ENCODE data around the gene TMEM184C. TPM values are rescaled to one million over a fixed set of nuclear protein-coding genes. Genes with fewer than 3 reads are reported as not detected.

TMEM184C gene
- total RNA-seq, 2 experiments from 2014 or later: 15.8 to 17.6 TPM

DNA sequence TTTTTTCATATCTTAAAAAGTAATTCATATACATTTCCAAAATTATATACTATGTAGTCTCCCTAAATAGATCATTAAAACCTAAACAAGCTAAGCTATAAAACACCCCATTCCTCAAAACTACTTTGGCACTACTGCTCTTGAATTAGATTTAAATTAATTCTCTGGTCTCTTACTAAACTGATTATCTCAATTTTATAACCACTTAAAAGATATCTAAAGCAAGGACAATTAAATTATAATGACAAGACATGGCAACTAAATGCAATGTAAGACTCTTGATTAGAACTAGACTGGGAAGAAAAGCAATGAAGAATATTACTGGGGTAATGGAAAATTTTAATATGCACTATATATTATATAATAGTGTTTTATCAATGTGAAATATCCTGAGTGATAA, 27.9 kb downstream of the TMEM184C start:
- POLR2A ChIA-PET: no interaction called here
- CTCF ChIA-PET (ENCODE audit: unreplicated experiment): interaction anchor here (1.5 kb wide), 1 partner anchor 9 kb away, joined by 3 read pairs; no protein-coding TSS in a partner anchor

DNA sequence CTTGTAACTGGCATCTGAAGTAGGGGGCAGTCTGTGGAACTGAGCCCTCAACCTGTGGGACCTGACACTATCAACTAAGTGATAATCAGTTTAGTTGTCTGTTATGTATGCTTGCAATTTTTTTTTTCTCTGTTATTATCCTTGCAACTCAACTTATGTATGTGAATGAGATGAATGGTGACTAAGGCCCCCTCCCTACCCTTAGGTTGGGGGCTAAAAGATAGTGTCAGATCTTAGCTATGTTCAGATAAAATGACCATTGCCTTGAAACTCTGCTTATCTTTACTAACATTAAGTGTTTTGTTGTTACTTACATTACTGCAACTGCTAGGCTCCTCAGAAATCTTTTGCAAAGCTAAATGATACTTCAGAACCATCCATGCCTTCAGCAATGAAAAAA, 31.5 kb downstream of the TMEM184C start:
- ChIA-PET CTCF (ENCODE audit: unreplicated experiment) (no interaction called here), POLR2A (interaction anchor here (0.7 kb wide), 1 partner anchor 97 kb away, joined by 3 read pairs; no protein-coding TSS in a partner anchor)
- no TSS peak for BruUV-seq (replicated peaks)
- Histone ChIP-seq H3K9me3 (ENCODE audit: low read length) (no peaks in the 10 kb centered on the region), H3K4me3 (ENCODE audit: low read depth, low read length, poor library complexity, severe bottlenecking) (no peak overlapping the region), H4K20me1 (ENCODE audit: insufficient read depth, low read length) (no peaks in the 10 kb centered on the region), H3K4me1 (ENCODE audit: insufficient read depth, low read length, poor library complexity, severe bottlenecking) (no peaks in the 10 kb centered on the region), H3K4me2 (ENCODE audit: low read length) (no peak overlapping the region), H3K79me2 (ENCODE audit: insufficient read depth, low read depth, low read length) (peaks cover 45% of the 10 kb centered on the region), H3K36me3 (ENCODE audit: insufficient read depth, low read length) (peaks cover 72% of the 10 kb centered on the region), H2AFZ (ENCODE audit: low read length) (no peak overlapping the region), H3K9me2 (ENCODE audit: insufficient read depth, low read length) (no peaks in the 10 kb centered on the region), H3K27ac (ENCODE audit: low read depth, low read length, poor library complexity, severe bottlenecking) (no peak overlapping the region)
- TF ChIP-seq CTCF (conservative IDR thresholded peaks at IDR 0.05; ENCODE audit: low read length) (no peak), EZH2phosphoT487 (IDR thresholded peaks at IDR 0.05; ENCODE audit: borderline replicate concordance, low read depth, low read length) (no peak)
- no peak for DNase-seq (ENCODE audit: low spot score)
- intact Hi-C loops (cut with micrococcal nuclease; ENCODE audit: unreplicated experiment): no loop called here

More for the DNA sequence above, 27.9 kb downstream of the TMEM184C start:
- Histone ChIP-seq H3K9me3 (ENCODE audit: low read length) (no peaks in the 10 kb centered on the region), H3K4me1 (ENCODE audit: insufficient read depth, low read length, poor library complexity, severe bottlenecking) (no peaks in the 10 kb centered on the region), H3K79me2 (ENCODE audit: insufficient read depth, low read depth, low read length) (peaks cover 26% of the 10 kb centered on the region), H3K4me2 (ENCODE audit: low read length) (no peak overlapping the region), H3K4me3 (ENCODE audit: low read depth, low read length, poor library complexity, severe bottlenecking) (no peak overlapping the region), H3K9me2 (ENCODE audit: insufficient read depth, low read length) (no peaks in the 10 kb centered on the region), H2AFZ (ENCODE audit: low read length) (no peak overlapping the region), H4K20me1 (ENCODE audit: insufficient read depth, low read length) (no peaks in the 10 kb centered on the region), H3K27ac (ENCODE audit: low read depth, low read length, poor library complexity, severe bottlenecking) (no peak overlapping the region), H3K36me3 (ENCODE audit: insufficient read depth, low read length) (peaks cover 77% of the 10 kb centered on the region)
- BruUV-seq (replicated peaks): no TSS peak
- intact Hi-C loops (cut with micrococcal nuclease; ENCODE audit: unreplicated experiment): no loop called here
- no peak for DNase-seq (ENCODE audit: low spot score)
- no peak for TF ChIP-seq EZH2phosphoT487 (IDR thresholded peaks at IDR 0.05; ENCODE audit: borderline replicate concordance, low read depth, low read length)
- TF ChIP-seq CTCF (conservative IDR thresholded peaks at IDR 0.05; ENCODE audit: low read length): no peak

GRCh38 chr4:147651563-147651962, 34.4 kb downstream of the TMEM184C start:
- H3K4me3 ChIP-seq (ENCODE audit: low read depth, low read length, poor library complexity, severe bottlenecking): no peak overlapping the region
- H3K9me2 ChIP-seq (ENCODE audit: insufficient read depth, low read length): no peaks in the 10 kb centered on the region
- no peak for DNase-seq (ENCODE audit: low spot score)
- H3K27ac ChIP-seq (ENCODE audit: low read depth, low read length, poor library complexity, severe bottlenecking): no peak overlapping the region
- H3K36me3 ChIP-seq (ENCODE audit: insufficient read depth, low read length): peaks cover 86% of the 10 kb centered on the region
- intact Hi-C loops (cut with micrococcal nuclease; ENCODE audit: unreplicated experiment): no loop called here
- H3K4me1 ChIP-seq (ENCODE audit: insufficient read depth, low read length, poor library complexity, severe bottlenecking): no peaks in the 10 kb centered on the region
- H2AFZ ChIP-seq (ENCODE audit: low read length): no peak overlapping the region
- POLR2A ChIA-PET: interaction anchor here (0.7 to 1.0 kb wide), 2 partner anchors 12 to 34 kb away, joined by 3 read pairs; no protein-coding TSS in a partner anchor
- no peaks in the 10 kb centered on the region for H3K9me3 ChIP-seq (ENCODE audit: low read length)
- H3K79me2 ChIP-seq (ENCODE audit: insufficient read depth, low read depth, low read length): peaks cover 22% of the 10 kb centered on the region
- no TSS peak for BruUV-seq (replicated peaks)
- no peak overlapping the region for H3K4me2 ChIP-seq (ENCODE audit: low read length)
- H4K20me1 ChIP-seq (ENCODE audit: insufficient read depth, low read length): no peaks in the 10 kb centered on the region
- CTCF ChIA-PET (ENCODE audit: unreplicated experiment): no interaction called here
- TF ChIP-seq CTCF (conservative IDR thresholded peaks at IDR 0.05; ENCODE audit: low read length) (no peak), EZH2phosphoT487 (IDR thresholded peaks at IDR 0.05; ENCODE audit: borderline replicate concordance, low read depth, low read length) (no peak)

Measured in OCI-LY7 (cell line).